GM06990 (cell line): ENCODE data around the gene BRCA1.

Experiments
- DNase-seq: peaks from one replicate; pipeline ENCODE4 v3.0.0-alpha.2; 2011; ENCODE audit not compliant: insufficient read length; ENCODE audit errors: extremely low read depth
- H3K27me3 ChIP-seq: replicated peaks from 2 replicates; pipeline ENCODE4 v1.6.0; 2011; ENCODE audit warnings: low read length; ENCODE audit not compliant: control insufficient read depth, insufficient read depth
- H3K36me3 ChIP-seq: 2 replicates; pipeline ENCODE4 v1.5.1; 2011; ENCODE audit warnings: low read length; ENCODE audit not compliant: control insufficient read depth, insufficient read depth
- H3K4me3 ChIP-seq: replicated peaks from 2 replicates; pipeline ENCODE4 v1.5.1; 2011; ENCODE audit warnings: low read depth, mild to moderate bottlenecking, control low read depth, low read length
- CTCF ChIP-seq: IDR thresholded peaks from 2 replicates; pipeline ENCODE4 v1.5.1; 2011; ENCODE audit warnings: low read length, control low read depth, mild to moderate bottlenecking, inconsistent platforms; ENCODE audit not compliant: insufficient read depth, poor library complexity, severe bottlenecking

BRCA1 gene

GRCh38 chr17:43033948-43034881 is 90.9 kb downstream of the BRCA1 start:
- Histone ChIP-seq H3K27me3 (no peaks in the 10 kb centered on the region), H3K4me3 (no peak overlapping the region), H3K36me3 (no peaks in the 10 kb centered on the region)
- no peak for DNase-seq
- no peak for TF ChIP-seq CTCF

- Histone ChIP-seq H3K4me3 (no peak overlapping the region), H3K36me3 (no peaks in the 10 kb centered on the region), H3K27me3 (0 out of 2 replicates have a peak, but pooled peaks cover 1% of the 10 kb centered on the region)
- TF ChIP-seq CTCF: no peak
- DNase-seq: no peak
Observed at GRCh38 chr17:43031666-43032065, 93.5 kb downstream of the BRCA1 start.

GRCh38 chr17:43030137-43030767 is 94.9 kb downstream of the BRCA1 start:
- no peaks in the 10 kb centered on the region for H3K36me3 ChIP-seq
- TF ChIP-seq CTCF: no peak
- no peak for DNase-seq
- H3K27me3 ChIP-seq: peaks cover 1% of the 10 kb centered on the region; the same call in 1 of the 2 replicates
- no peak overlapping the region for H3K4me3 ChIP-seq

GRCh38 chr17:43028221-43028861 is 96.8 kb downstream of the BRCA1 start:
- Histone ChIP-seq H3K4me3 (no peak overlapping the region), H3K27me3 (peaks cover 1% of the 10 kb centered on the region; the same call in 1 of the 2 replicates), H3K36me3 (no peaks in the 10 kb centered on the region)
- no peak for TF ChIP-seq CTCF
- DNase-seq: no peak

GRCh38 chr17:43027091-43028032 is 97.8 kb downstream of the BRCA1 start:
- no peak for TF ChIP-seq CTCF
- peaks cover 1% of the 10 kb centered on the region; the same call in 1 of the 2 replicates for H3K27me3 ChIP-seq
- no peak overlapping the region for H3K4me3 ChIP-seq
- no peaks in the 10 kb centered on the region for H3K36me3 ChIP-seq
- DNase-seq: no peak
